ENCODE results near the gene AURKA.
"Not testable (repeated sequence)": the region's sequence is repeated elsewhere in the genome, so short reads cannot be mapped to it uniquely, and the experiment has no call there.

AURKA gene

GRCh38 chr20:56392881-56393482 is 967 bp upstream of the AURKA start:
- Histone ChIP-seq H3K4me1 (peaks cover 7% of the 10 kb centered on the region; the same call in 1 of the 2 replicates), H3K36me3 (replicated peaks) (peaks cover 57% of the 10 kb centered on the region), H3K27me3 (ENCODE audit: low read depth) (no peaks in the 10 kb centered on the region), H3K9me3 (no peaks in the 10 kb centered on the region), H3K4me3 (peak overlapping the region; percentile 84)
- in situ Hi-C loops (cut with MboI; ENCODE audit: low sequenced_read_pairs): loop anchor here (10.0 to 25.0 kb wide), 2 partner anchors 192 to 994 kb away; partner anchors contain the start of gene RBM38
- DNase-seq (ENCODE audit: low spot score in 2 of 2): no peak

GRCh38 chr20:56391596-56392131 is 351 bp downstream of the AURKA start:
- Histone ChIP-seq H3K4me3 (peak overlapping the region; percentile 84), H3K36me3 (replicated peaks) (peaks cover 57% of the 10 kb centered on the region), H3K27me3 (ENCODE audit: low read depth) (no peaks in the 10 kb centered on the region), H3K9me3 (no peaks in the 10 kb centered on the region), H3K4me1 (peaks cover 7% of the 10 kb centered on the region; the same call in 1 of the 2 replicates)
- in situ Hi-C loops (cut with MboI; ENCODE audit: low sequenced_read_pairs): loop anchor here (10.0 to 25.0 kb wide), 2 partner anchors 193 to 996 kb away; partner anchors contain the start of gene RBM38
- DNase-seq (ENCODE audit: low spot score in 2 of 2): peak in 1 of 2 experiments; percentile 13

GRCh38 chr20:56391037-56391436 is 978 bp downstream of the AURKA start:
- peaks cover 59% of the 10 kb centered on the region for H3K36me3 ChIP-seq (replicated peaks)

GRCh38 chr20:56390396-56390795 is 1.6 kb downstream of the AURKA start:
- not testable (repeated sequence) for DNase-seq (ENCODE audit: low spot score in 2 of 2); H3K27me3 ChIP-seq (ENCODE audit: low read depth); H3K9me3 ChIP-seq; H3K4me1 ChIP-seq
- H3K36me3 ChIP-seq (replicated peaks): peaks cover 59% of the 10 kb centered on the region
- peak overlapping the region; percentile 84 for H3K4me3 ChIP-seq
- in situ Hi-C loops (cut with MboI; ENCODE audit: low sequenced_read_pairs): loop anchor here (10.0 to 25.0 kb wide), 2 partner anchors 194 to 997 kb away; partner anchors contain the start of gene RBM38

More at GRCh38 chr20:56391037-56391436, 978 bp downstream of the AURKA start:
- H3K9me3 ChIP-seq: no peaks in the 10 kb centered on the region
- in situ Hi-C loops (cut with MboI; ENCODE audit: low sequenced_read_pairs): loop anchor here (10.0 to 25.0 kb wide), 2 partner anchors 194 to 996 kb away; partner anchors contain the start of gene RBM38
- DNase-seq (ENCODE audit: low spot score in 2 of 2): no peak
- peaks cover 7% of the 10 kb centered on the region; the same call in 1 of the 2 replicates for H3K4me1 ChIP-seq
- peak overlapping the region; percentile 84 for H3K4me3 ChIP-seq
- no peaks in the 10 kb centered on the region for H3K27me3 ChIP-seq (ENCODE audit: low read depth)

GRCh38 chr20:56389807-56390206 is 2.2 kb downstream of the AURKA start:
- no peak for DNase-seq (ENCODE audit: low spot score in 2 of 2)
- Histone ChIP-seq H3K27me3 (ENCODE audit: low read depth) (no peaks in the 10 kb centered on the region), H3K9me3 (no peaks in the 10 kb centered on the region), H3K36me3 (replicated peaks) (peaks cover 59% of the 10 kb centered on the region), H3K4me1 (peaks cover 7% of the 10 kb centered on the region; the same call in 1 of the 2 replicates), H3K4me3 (no peak overlapping the region)
- in situ Hi-C loops (cut with MboI; ENCODE audit: low sequenced_read_pairs): loop anchor here (10.0 to 25.0 kb wide), 2 partner anchors 195 to 997 kb away; partner anchors contain the start of gene RBM38

- no peak overlapping the region for H3K4me3 ChIP-seq
- H3K4me1 ChIP-seq: peaks cover 6% of the 10 kb centered on the region; the same call in 1 of the 2 replicates
- DNase-seq (ENCODE audit: low spot score in 2 of 2): no peak
- H3K27me3 ChIP-seq (ENCODE audit: low read depth): no peaks in the 10 kb centered on the region
- H3K9me3 ChIP-seq: no peaks in the 10 kb centered on the region
- in situ Hi-C loops (cut with MboI; ENCODE audit: low sequenced_read_pairs): loop anchor here (25.0 kb wide), 1 partner anchor 998 kb away; the partner anchor contains the start of gene RBM38
- peaks cover 67% of the 10 kb centered on the region for H3K36me3 ChIP-seq (replicated peaks)
Measured at GRCh38 chr20:56388882-56389281, 3.1 kb downstream of the AURKA start.

GRCh38 chr20:56386219-56386618 is 5.8 kb downstream of the AURKA start:
- no peak for DNase-seq (ENCODE audit: low spot score in 2 of 2)
- in situ Hi-C loops (cut with MboI; ENCODE audit: low sequenced_read_pairs): loop anchor here (25.0 kb wide), 1 partner anchor 1001 kb away; the partner anchor contains the start of gene RBM38
- Histone ChIP-seq H3K36me3 (replicated peaks) (peaks cover 94% of the 10 kb centered on the region), H3K27me3 (ENCODE audit: low read depth) (no peaks in the 10 kb centered on the region), H3K4me1 (peaks cover 4% of the 10 kb centered on the region; the same call in 1 of the 2 replicates), H3K4me3 (no peak overlapping the region), H3K9me3 (no peaks in the 10 kb centered on the region)

GRCh38 chr20:56385130-56385529 is 6.9 kb downstream of the AURKA start:
- Histone ChIP-seq H3K27me3 (ENCODE audit: low read depth) (no peaks in the 10 kb centered on the region), H3K4me3 (no peak overlapping the region), H3K4me1 (no peaks in the 10 kb centered on the region; the same call in 1 of the 2 replicates), H3K9me3 (no peaks in the 10 kb centered on the region), H3K36me3 (replicated peaks) (peaks cover 98% of the 10 kb centered on the region)
- in situ Hi-C loops (cut with MboI; ENCODE audit: low sequenced_read_pairs): loop anchor here (25.0 kb wide), 1 partner anchor 1002 kb away; the partner anchor contains the start of gene RBM38
- no peak for DNase-seq (ENCODE audit: low spot score in 2 of 2)

GRCh38 chr20:56383334-56383733 is 8.7 kb downstream of the AURKA start:
- Histone ChIP-seq H3K9me3 (no peaks in the 10 kb centered on the region), H3K36me3 (replicated peaks) (peaks cover 94% of the 10 kb centered on the region), H3K4me3 (no peak overlapping the region), H3K27me3 (ENCODE audit: low read depth) (no peaks in the 10 kb centered on the region), H3K4me1 (no peaks in the 10 kb centered on the region; the same call in 1 of the 2 replicates)
- DNase-seq (ENCODE audit: low spot score in 2 of 2): no peak
- in situ Hi-C loops (cut with MboI; ENCODE audit: low sequenced_read_pairs): loop anchor here (25.0 kb wide), 1 partner anchor 1004 kb away; the partner anchor contains the start of gene RBM38

- Histone ChIP-seq H3K4me1 (no peaks in the 10 kb centered on the region), H3K27me3 (ENCODE audit: low read depth) (no peaks in the 10 kb centered on the region), H3K36me3 (replicated peaks) (peaks cover 94% of the 10 kb centered on the region), H3K9me3 (no peaks in the 10 kb centered on the region), H3K4me3 (no peak overlapping the region)
- in situ Hi-C loops (cut with MboI; ENCODE audit: low sequenced_read_pairs): loop anchor here (25.0 kb wide), 1 partner anchor 1005 kb away; the partner anchor contains the start of gene RBM38
- DNase-seq (ENCODE audit: low spot score in 2 of 2): no peak
Measured at GRCh38 chr20:56382696-56383095, 9.3 kb downstream of the AURKA start.

GRCh38 chr20:56381501-56381900 is 10.5 kb downstream of the AURKA start:
- Histone ChIP-seq H3K4me1 (no peaks in the 10 kb centered on the region), H3K4me3 (no peak overlapping the region), H3K27me3 (ENCODE audit: low read depth) (no peaks in the 10 kb centered on the region), H3K36me3 (replicated peaks) (peaks cover 94% of the 10 kb centered on the region), H3K9me3 (no peaks in the 10 kb centered on the region)
- DNase-seq (ENCODE audit: low spot score in 2 of 2): no peak
- in situ Hi-C loops (cut with MboI; ENCODE audit: low sequenced_read_pairs): loop anchor here (25.0 kb wide), 1 partner anchor 1006 kb away; the partner anchor contains the start of gene RBM38

- Histone ChIP-seq H3K4me3 (no peak overlapping the region), H3K9me3 (no peaks in the 10 kb centered on the region), H3K4me1 (no peaks in the 10 kb centered on the region), H3K27me3 (ENCODE audit: low read depth) (no peaks in the 10 kb centered on the region), H3K36me3 (replicated peaks) (peaks cover 94% of the 10 kb centered on the region)
- in situ Hi-C loops (cut with MboI; ENCODE audit: low sequenced_read_pairs): loop anchor here (25.0 kb wide), 1 partner anchor 1007 kb away; the partner anchor contains the start of gene RBM38
- DNase-seq (ENCODE audit: low spot score in 2 of 2): no peak
Measured at GRCh38 chr20:56380375-56380774, 11.6 kb downstream of the AURKA start.

- H3K27me3 ChIP-seq (ENCODE audit: low read depth): no peaks in the 10 kb centered on the region
- in situ Hi-C loops (cut with MboI; ENCODE audit: low sequenced_read_pairs): loop anchor here (25.0 kb wide), 1 partner anchor 1009 kb away; the partner anchor contains the start of gene RBM38
- no peaks in the 10 kb centered on the region for H3K9me3 ChIP-seq
- peaks cover 90% of the 10 kb centered on the region for H3K36me3 ChIP-seq (replicated peaks)
- H3K4me1 ChIP-seq: no peaks in the 10 kb centered on the region
- DNase-seq (ENCODE audit: low spot score in 2 of 2): no peak
- no peak overlapping the region for H3K4me3 ChIP-seq
Measured at GRCh38 chr20:56378386-56378785, 13.6 kb downstream of the AURKA start.

Measured in HAP-1 (cell line).